22Rv1 (cell line): ENCODE results near the gene C14orf119.

Experiments
- CTCF ChIP-seq: fragments of 450-650 bp; IDR thresholded peaks from 2 replicates; pipeline ENCODE4 v1.5.1; 2017; ENCODE audit warnings: mild to moderate bottlenecking
- ZFX ChIP-seq: fragments of 450-650 bp; IDR thresholded peaks from 2 replicates; pipeline ENCODE4 v1.6.1; 2017; ENCODE audit warnings: antibody characterized with exemption, borderline replicate concordance

GRCh38 chr14:23128969-23129758, 33.9 kb downstream of the C14orf119 start:
- TF ChIP-seq CTCF (no peak), ZFX (no peak)
